HG02610 (cell line): ENCODE data around the gene ADAMTS19.
A peak's percentile ranks its signal among the peaks of the same experiment; 100 is the strongest.
"Not testable (repeated sequence)": the region's sequence is repeated elsewhere in the genome, so short reads cannot be mapped to it uniquely, and the experiment has no call there.

ENCODE experiments used
- ATAC-seq: cut with Tn5 transposase; IDR thresholded peaks from one replicate; pipeline ENCODE4 v1.9.1; 2021; ENCODE audit warnings: mild to moderate bottlenecking, moderate library complexity; ENCODE audit not compliant: unreplicated experiment

ADAMTS19 gene

DNA sequence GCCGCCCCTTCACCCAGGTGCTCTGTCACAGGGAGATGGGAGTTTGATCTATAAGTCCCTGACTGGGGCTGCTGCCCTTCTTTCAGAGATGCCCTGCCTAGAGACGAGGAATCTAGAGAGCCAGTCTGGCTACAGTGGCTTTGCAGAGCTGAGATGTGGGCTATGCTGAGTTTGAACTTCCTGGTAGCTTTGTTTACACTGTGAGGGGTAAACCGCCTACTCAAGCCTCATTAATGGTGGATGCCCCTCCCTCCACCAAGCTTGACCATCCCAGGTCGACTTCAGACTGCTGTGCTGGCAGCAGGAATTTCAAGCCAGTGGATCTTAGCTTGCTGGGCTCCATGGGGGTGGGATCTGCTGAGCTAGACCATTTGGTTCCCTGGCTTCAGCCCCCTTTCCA is 124.4 kb downstream of the ADAMTS19 start:
- ATAC-seq = not testable (repeated sequence)

DNA sequence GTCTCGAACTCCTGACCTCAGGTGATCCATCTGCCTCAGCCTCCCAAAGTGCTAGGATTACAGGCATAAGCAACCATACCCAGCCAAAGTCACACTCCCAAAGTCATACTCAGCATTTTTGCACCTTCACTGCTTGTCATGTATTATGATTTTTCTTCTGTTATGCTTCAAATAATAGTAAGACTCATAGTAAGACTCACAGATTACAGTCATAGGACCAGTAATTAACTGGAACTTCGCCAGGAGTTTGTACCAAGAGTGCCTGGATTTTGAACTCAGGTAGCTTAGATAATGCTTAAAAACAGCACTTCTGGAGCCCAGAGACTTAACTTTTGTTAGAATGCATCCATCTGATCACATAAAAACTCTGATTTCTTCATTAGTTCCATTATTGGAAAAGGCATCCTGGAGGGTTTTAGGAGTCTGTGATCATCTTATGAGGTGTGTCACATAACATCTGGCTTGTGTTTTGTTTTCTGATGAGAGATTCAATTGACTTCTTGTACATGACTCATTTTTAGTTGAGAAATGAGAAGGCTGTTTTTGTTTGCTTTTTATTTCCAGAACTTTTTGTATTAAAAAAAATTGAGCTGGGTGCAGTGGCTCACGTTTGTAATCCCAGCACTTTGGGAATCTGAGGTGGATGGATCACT is 131.5 kb downstream of the ADAMTS19 start:
- no peak for ATAC-seq

DNA sequence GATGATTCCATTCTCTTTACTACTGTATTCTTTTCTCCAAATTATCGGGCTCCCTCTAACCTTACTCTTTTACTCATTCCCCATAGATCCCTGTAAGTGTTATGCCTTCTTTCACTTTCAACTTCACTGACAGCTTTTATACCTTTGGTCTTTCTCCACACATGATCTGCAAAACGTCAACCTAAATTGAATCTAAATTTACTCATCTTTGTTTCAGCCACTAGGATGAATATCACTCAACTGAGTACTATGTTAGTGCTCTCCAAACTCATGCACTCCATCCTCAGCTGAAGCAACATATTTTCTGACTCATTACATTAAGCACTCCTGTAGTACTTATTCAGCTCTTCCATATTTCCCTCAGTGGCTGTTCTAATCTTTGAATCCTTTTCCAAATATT is 133.4 kb downstream of the ADAMTS19 start:
- no peak for ATAC-seq

DNA sequence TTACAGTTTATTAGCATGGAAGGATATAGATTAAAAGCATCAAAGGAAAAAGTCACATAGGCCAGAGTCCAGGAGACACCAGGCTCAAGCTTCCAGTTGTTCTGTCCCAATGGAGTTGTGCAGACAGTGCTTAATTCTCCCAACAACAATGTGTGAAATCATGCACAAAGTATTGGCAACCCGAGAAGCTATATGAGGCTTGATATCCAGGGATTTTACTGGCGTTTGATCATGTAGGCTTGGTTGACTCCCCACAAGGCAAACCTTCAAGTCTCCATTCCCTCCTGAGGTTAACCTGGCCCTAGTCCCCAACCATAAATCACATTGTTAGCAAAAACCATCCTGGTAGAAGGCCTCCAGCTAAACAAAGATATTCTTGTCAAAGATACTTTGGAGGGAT is 141.5 kb downstream of the ADAMTS19 start:
- ATAC-seq = no peak

DNA sequence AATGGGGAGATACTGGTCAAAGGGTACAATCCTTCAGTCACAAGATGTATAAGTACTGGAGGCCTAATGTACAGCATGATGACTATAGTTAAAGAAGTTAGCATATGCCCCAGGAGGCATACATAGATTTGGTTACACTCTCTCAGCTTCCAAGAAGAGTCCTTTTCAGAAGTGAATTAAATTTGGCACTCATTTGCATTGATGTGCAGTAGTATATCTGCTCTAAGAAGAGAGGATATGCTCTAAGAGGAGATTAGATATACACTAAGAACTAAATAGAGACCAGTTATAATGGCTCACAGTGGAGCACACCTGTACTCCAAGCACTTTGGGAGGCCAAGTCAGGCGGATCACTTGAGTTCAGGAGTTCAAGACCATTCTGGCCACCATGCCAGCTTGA is 148.3 kb downstream of the ADAMTS19 start:
- ATAC-seq = no peak

DNA sequence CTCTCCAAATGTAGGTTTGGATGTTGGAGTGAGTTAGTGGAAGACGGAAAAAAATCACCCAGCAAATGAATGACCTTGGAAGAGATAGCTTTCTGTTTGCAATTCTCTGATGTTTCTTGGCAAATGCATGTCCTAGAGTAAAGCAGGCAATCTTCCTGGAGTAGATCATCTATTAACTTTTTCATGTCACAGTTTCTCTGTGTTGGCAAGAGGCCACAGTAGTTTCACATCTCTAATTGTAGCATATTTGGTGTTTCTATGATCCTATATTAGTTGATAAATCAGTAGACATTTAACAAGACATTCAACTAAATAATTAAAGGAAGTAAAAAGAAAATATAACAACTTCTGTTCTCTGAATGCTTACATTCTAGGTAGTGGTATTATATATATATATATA is 149.6 kb downstream of the ADAMTS19 start:
- no peak for ATAC-seq

DNA sequence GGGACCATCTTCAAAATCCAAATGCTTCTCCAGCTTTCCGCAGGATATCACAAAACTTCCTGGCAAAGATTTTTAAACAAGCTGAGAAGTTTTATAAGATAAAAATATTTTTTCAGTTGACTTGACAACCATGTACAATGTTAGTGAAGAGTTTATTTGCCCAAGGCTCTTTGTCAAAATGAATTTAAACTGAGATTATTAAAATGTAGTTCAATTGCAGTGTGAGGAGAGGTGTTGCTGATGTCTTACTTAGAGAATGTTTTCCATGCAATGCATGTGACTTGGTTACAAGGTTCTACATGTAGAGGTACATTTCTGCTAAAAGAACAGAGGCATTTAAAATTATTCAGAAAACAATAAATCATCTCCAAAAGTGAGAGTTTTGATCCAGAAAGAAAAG is 156.4 kb downstream of the ADAMTS19 start:
- no peak for ATAC-seq

DNA sequence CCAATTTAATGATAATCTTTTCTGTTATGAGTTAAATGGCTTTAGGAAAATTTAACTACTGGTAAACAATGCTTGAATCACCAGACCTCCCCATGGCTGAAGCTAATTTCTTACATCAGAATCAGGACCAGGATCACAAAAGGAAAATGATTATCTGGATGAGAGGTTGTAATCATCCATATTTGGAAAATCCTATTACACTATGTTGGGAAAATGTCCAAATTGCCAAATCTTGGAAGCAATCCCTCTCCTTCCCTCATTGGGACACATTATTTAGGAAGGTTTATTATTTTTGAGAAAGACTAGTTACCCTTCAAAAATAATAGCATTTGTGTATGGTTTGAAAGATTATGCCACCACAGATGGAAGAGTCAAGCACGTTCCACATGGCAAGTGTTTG is 157.1 kb downstream of the ADAMTS19 start:
- no peak for ATAC-seq

DNA sequence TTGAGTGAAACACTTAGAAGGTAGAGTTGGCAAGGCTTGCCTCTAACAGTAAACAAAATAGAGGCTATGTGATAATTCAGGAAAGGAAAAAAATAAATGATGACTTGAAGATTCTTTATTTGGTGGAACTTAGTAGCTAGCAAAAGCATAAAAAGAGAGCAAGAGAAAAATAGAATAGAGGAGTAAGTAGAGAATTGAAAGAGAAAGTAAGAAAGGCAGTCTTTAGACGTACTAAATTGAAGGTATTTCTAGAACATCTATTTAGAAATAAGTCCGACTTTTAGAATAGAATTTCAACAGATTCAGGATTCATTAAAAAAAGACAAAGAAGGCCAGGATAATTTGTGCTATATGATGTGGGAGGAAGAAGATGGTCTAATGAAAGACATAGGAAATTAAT is 159.7 kb downstream of the ADAMTS19 start:
- ATAC-seq = no peak

DNA sequence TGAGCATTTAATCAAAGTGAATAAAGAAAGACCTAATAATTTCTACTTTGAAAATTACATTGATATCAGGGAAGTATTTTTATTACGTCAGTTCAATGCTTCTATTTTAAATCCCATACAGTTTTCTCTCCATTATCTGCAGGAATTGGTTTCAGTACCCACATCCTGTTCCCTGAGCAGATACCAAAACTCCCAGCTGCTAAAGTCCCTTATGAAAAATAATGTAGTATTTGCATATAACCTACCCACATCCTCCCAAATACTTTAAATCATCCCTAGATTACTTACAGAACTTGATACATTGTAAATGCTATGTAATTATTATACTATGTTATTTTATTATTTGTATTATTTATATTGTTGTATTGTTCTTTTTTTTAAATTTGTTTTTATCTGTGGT is 162.4 kb downstream of the ADAMTS19 start:
- ATAC-seq = no peak

DNA sequence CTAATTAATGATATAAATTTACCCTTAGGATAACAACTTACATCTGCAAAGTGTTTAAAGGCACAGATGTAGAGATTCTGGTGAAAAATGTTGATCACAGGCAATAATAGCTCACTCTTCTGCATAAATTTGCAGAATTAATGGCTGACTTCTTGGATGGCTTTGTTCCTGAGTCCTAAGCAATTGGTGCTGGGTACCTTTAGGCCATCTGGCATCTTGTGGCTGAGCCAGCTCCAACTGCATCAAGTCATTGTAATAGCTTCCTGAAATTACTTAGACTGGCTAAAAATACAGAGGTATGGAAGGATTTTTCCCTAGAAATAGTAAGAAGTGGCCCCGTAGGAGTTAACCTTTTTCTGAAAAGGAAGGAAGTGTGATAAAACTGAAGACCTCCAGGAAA is 169.5 kb downstream of the ADAMTS19 start:
- ATAC-seq = no peak

DNA sequence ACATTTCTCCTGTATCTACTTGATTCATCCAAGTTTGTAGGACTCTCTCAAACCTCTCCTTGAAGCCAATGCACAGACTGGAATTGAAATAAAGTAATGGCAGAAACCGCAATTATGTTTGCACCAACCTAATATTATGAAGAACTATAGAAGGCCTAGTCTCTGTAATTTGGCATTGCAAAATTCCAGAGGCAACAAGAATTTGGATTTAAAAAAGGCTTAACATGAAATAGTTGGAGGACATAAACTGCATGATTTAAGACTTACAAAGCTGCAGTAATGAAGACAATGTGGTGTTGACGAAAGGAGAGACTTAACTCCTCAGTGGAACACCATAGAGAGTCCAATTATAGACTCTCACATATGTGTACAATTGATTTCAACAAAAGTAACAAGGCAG is 170.0 kb downstream of the ADAMTS19 start:
- no peak for ATAC-seq

DNA sequence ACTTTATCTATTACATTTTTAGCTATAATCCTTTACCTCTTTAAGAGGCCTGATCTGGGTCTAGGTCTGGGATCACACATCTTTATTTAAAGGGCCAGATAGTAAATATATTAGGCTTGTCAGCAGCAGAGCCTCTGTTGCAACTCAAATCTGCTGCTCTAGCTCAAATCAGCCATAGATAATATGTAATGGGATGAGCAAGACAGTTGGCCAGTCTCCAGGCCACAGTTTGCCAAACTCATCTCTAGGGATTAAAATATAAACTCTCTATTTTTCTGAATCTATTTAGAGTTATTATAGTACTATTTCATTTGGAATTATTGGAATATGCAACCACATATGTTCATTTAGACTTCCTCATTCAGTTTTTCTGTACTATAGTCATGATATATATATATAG is 171.9 kb downstream of the ADAMTS19 start:
- no peak for ATAC-seq

DNA sequence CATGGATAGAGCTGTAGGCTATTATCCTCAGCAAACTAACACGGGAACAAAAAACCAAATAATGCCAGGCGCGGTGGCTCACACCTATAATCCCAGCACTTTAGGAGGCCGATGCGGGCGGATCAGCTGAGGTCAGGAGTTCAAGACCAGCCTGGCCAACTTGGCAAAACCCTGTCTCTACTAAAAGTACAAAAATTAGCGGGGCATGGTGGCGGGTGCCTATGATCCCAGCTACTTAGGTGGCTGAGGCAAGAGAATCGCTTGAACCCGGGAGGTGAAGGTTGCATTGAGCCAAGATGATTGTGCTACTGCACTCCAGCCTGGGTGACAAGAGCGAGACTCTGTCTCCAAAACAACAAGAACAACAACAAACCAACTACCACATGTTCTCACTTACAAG is 177.4 kb downstream of the ADAMTS19 start:
- not testable (repeated sequence) for ATAC-seq

DNA sequence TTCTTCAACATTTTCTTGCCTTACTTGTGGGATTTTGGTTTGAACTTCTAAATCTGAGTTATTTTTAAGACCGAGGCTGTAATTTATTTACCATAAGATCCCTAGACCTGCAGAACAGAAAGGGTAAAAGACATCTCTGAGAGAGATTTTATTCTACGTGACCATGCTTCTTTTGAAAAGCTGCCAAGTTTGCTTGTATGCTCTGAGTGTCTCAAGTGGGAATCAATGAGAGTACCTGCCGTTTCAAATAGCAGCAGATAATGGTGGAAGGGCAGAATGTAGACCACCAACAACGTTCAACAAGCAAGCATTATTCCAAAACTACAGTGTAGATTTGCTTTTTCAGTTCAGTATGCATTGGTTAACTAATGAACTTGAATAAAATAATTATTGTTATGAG is 179.2 kb downstream of the ADAMTS19 start:
- ATAC-seq = no peak

DNA sequence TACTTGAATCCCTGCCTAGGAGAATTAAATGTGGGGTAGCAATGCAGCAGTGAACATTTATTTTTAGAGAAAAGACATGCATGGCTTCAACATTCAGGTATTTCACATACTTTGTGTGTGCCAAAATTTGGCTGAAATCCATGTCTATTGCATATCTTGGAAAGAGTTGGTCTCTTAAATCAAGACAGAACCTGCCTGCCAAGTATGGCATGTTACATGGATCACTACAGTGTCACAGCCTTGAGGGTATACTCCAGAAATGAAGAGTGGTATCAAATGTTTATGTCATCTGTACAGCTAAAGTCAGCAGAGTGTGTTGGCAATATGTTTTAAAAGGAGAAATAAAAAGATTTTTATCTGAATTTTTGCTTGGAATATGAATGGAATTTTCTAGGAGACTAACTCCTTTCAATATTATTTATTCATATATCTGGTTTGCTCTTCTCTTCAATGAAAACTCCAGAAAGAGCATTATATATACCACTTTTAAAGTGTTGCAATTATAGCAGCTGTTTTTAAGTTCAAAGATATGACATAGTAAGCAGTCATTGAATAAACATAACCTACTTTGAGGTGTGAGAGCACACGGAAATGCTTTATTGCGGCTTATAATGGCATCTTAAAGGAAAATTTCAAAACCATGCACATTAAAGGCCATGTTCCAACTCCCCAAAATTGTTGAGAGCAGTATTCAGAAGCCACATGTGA is 192.4 kb downstream of the ADAMTS19 start:
- no peak for ATAC-seq

DNA sequence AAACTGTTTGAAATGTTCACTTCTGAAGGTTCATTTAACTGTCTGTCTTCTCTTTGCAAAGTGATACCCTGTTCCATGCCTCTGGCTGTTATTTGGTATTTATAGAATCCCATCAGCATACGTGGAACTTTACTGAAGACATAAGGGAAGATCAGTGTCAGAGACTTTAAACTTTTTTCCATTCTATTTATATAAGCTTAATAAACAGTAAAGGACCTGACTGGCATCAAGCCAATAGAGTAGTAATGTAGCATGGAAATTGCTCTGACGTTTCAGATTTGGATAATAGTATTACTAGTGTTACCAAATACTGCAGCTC is 192.9 kb downstream of the ADAMTS19 start:
- ATAC-seq = no peak

DNA sequence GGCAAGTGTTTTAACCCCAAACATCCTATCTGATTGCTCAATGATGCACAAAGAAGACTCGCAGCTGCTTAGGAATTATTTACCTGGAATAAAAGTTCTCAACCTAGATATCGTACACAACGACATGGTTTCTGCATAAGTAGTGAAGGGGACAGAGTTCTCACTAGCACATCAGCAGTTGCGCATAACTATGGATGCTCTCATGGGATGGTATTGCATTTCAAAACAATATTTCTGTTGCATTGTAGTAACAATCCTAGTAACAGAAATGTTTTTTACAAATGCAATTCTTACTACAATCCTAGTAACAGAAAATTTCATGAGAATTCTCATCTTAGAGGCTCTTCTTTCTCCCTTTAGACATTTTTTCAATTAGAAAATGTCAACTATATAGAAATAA is 193.3 kb downstream of the ADAMTS19 start:
- no peak for ATAC-seq

DNA sequence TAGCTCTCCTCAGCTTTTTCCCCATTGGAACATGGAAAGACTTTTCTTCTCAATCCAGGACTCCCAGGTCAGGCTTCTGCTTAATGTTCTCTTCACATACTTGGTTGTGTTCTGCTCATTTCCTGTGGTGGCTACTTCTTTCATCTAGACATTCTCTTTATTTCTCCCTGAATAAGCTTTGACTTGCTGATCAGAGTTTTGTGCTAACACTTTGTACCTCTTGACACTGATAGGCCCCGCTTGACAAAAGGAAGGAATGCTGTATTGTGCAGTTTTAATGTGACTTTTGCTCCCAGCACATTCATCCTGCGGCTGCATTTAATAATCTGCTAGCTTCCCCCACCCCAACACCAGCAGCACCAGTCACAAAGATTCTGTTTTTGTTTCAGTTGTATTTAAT is 196.9 kb downstream of the ADAMTS19 start:
- ATAC-seq = no peak

DNA sequence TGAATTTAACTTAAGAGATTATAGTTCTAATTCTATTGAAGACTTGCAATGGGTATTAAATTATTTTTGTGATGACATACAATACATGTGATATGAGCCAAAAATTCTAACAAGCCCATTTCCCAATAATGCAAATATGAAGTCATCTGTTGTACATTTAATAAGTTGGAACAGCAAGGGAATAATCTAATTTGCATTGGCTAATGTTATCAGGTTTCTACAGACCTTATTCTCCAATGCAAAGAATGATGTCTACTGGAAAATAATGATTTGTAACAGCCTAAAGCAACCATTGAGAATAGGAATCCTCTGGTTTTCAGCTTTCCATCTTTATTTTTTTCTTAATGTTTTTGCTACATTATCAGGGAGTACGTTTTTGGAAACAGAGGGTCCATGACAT is 198.7 kb downstream of the ADAMTS19 start:
- no peak for ATAC-seq

DNA sequence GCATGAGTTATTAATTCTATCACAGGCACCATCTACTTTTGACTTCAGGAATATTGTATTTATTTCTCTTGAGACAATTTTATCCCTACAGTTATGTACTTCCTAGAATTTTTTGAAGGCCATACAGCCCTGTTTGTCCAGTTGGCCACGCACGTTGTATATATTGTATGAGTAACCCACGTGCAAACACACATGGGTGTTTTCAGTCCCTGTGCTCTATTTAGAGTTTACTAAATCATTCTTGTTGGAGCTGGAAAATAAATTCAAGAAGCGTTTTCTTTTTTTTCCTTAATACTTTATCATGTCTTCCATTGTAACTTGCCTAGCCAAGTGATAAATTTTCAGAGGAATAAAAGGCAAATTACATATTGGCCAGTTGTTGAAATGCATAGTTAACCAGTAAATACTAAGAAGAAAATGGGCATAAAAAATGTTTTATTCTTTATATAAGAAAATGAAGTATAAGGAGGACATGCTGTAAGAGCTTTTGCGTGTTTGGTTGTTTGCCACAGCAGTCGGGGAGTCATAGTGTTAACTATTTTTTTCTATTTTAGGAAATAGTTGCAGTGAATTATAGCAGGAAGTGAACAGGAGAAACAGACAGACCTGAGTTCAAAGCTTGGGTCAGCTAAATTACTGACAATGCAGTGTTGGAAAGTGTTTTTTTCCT is 201.4 kb downstream of the ADAMTS19 start:
- ATAC-seq = no peak

DNA sequence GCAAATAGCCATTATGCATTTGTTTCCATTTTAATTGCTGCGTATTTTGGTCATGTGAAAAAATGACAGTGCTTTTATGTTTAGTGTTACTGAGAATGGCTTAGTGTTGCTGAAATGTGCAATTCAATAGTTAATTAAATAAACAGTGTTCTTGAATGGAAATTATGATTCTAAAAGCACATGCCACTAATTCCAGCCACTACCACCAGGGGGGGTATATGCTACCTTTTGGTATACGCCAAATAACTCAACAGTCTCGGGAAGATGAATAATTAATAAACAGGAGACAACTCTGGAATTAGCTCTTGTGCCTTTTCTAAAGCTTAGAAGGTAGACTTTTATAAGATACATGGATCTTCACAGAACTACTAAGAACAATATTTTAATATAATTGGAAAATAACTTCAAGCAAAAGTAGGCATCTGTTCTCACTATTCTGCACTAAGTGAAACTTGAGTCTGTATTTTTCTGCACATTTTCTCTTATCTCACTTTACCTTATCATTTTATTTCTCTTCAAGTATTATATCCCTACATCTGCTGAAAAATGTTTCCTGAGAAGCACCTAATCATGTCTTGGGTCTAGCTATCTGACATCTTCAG is 204.3 kb downstream of the ADAMTS19 start:
- peak; percentile 58 for ATAC-seq
